H1 (cell line): ENCODE data around the gene MMP15.

Source experiments
- CBX8 ChIP-seq: fragments of 300-800, 300-1000 bp; sonication (generic); IDR thresholded peaks from 2 replicates; pipeline ENCODE4 v1.7.1; 2016; ENCODE audit warnings: low read depth, low read length, borderline replicate concordance
- CEBPB ChIP-seq: IDR thresholded peaks from 2 replicates; pipeline ENCODE4 v1.6.1; 2012; ENCODE audit warnings: low read depth, low read length
- EGR1 ChIP-seq: IDR thresholded peaks from 2 replicates; pipeline ENCODE4 v1.6.1; 2011; ENCODE audit warnings: low read depth, low read length, borderline replicate concordance
- EP300 ChIP-seq, 2 experiments: IDR thresholded peaks; 1 replicate in 1 of 2; 2 replicates in 1 of 2; pipeline ENCODE4 v1.6.1; 2011 to 2012; ENCODE audit warnings: low read depth in 2 of 2, low read length in 2 of 2, mild to moderate bottlenecking in 2 of 2, borderline replicate concordance in 1 of 2, inconsistent platforms in 1 of 2, moderate library complexity in 1 of 2
- GTF2F1 ChIP-seq: IDR thresholded peaks from 2 replicates; pipeline ENCODE4 v1.6.1; 2012; ENCODE audit warnings: low read depth, low read length, improper control_type of control experiment, borderline replicate concordance
- POLR2AphosphoS5 ChIP-seq: IDR thresholded peaks from 2 replicates; pipeline ENCODE4 v1.6.1; 2011; ENCODE audit warnings: low read depth, low read length
- RNF2 ChIP-seq: fragments of 200-900, 300-1000 bp; sonication (generic); IDR thresholded peaks from 2 replicates; pipeline ENCODE4 v1.7.1; 2016; ENCODE audit warnings: borderline replicate concordance, low read depth, mild to moderate bottlenecking, antibody characterized with exemption, low read length; ENCODE audit not compliant: poor library complexity, severe bottlenecking; ENCODE audit errors: missing control alignments
- RXRA ChIP-seq: IDR thresholded peaks from 2 replicates; pipeline ENCODE4 v1.6.1; 2011; ENCODE audit warnings: low read depth, mild to moderate bottlenecking, low read length, moderate library complexity; ENCODE audit not compliant: insufficient read depth
- SIRT6 ChIP-seq: IDR thresholded peaks from one replicate; pipeline ENCODE4 v1.7.1; 2012; ENCODE audit warnings: low read length, inconsistent platforms
- TAF1 ChIP-seq: IDR thresholded peaks from 2 replicates; pipeline ENCODE4 v1.6.1; 2011; ENCODE audit warnings: mild to moderate bottlenecking, low read depth, low read length
- TAF7 ChIP-seq: optimal IDR thresholded peaks from 2 replicates; pipeline ENCODE3; 2011; ENCODE audit warnings: low read depth, mild to moderate bottlenecking, inconsistent platforms, low read length, moderate library complexity, borderline replicate concordance
- TF ChIP-seq, protein P1 (sequence below), 3 experiments: IDR thresholded peaks; 1 replicate in 2 of 3; 2 replicates in 1 of 3; pipeline versions ENCODE4 v1.5.1 to v1.6.1; 2011; ENCODE audit warnings: low read length in 3 of 3, mild to moderate bottlenecking in 3 of 3, inconsistent platforms in 2 of 3, low read depth in 1 of 3, moderate library complexity in 1 of 3; ENCODE audit not compliant: insufficient read depth in 1 of 3; ENCODE audit errors: control extremely low read depth in 1 of 3

- TF ChIP-seq TAF1 (no peak), RNF2 (no peak), SIRT6 (no peak), EGR1 (no peak), TAF7 (no peak), RXRA (no peak), CEBPB (no peak), EP300 (IDR thresholded peaks at IDR 0.05; ENCODE audit: borderline replicate concordance in 1 of 2, low read depth in 2 of 2, low read length in 2 of 2) (no peak), CBX8 (no peak), POLR2AphosphoS5 (no peak), GTF2F1 (no peak)
- TF ChIP-seq, protein P1, sequence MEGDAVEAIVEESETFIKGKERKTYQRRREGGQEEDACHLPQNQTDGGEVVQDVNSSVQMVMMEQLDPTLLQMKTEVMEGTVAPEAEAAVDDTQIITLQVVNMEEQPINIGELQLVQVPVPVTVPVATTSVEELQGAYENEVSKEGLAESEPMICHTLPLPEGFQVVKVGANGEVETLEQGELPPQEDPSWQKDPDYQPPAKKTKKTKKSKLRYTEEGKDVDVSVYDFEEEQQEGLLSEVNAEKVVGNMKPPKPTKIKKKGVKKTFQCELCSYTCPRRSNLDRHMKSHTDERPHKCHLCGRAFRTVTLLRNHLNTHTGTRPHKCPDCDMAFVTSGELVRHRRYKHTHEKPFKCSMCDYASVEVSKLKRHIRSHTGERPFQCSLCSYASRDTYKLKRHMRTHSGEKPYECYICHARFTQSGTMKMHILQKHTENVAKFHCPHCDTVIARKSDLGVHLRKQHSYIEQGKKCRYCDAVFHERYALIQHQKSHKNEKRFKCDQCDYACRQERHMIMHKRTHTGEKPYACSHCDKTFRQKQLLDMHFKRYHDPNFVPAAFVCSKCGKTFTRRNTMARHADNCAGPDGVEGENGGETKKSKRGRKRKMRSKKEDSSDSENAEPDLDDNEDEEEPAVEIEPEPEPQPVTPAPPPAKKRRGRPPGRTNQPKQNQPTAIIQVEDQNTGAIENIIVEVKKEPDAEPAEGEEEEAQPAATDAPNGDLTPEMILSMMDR (IDR thresholded peaks at IDR 0.05; ENCODE audit: control extremely low read depth in 1 of 3, insufficient read depth in 1 of 3, low read depth in 1 of 3, low read length in 3 of 3), result peak; percentile 64 to 67 (median 64)
These were observed 30.8 kb upstream of the MMP15 start for GRCh38 chr16:57994778-57995177.
